ENCODE measurements around the gene PPDPF.

- TF ChIP-seq CTCF (conservative IDR thresholded peaks at IDR 0.05; ENCODE audit: low read depth, low read length) (no peak), EZH2 (IDR thresholded peaks at IDR 0.05; ENCODE audit: low read length, unreplicated experiment) (no peak), EZH2phosphoT487 (IDR thresholded peaks at IDR 0.05; ENCODE audit: borderline replicate concordance, low read length) (no peak)
These were observed 10.2 kb downstream of the PPDPF start for GRCh38 chr20:63530788-63531160.
